GM19238 (cell line): ENCODE data around the gene SLC7A11.

Experiments used
- DNase-seq: peaks from one replicate; pipeline ENCODE4 v3.0.0; 2011; ENCODE audit warnings: low spot score; ENCODE audit not compliant: insufficient read length

SLC7A11 gene

GRCh38 chr4:138164208-138164607 lies 77.9 kb downstream of the SLC7A11 start:
- no peak for DNase-seq

- DNase-seq: no peak
Observed at GRCh38 chr4:138163171-138163570, 79.0 kb downstream of the SLC7A11 start.

- no peak for DNase-seq
Observed at GRCh38 chr4:138162259-138162658, 79.9 kb downstream of the SLC7A11 start.

GRCh38 chr4:138161351-138161750 lies 80.8 kb downstream of the SLC7A11 start:
- no peak for DNase-seq

- no peak for DNase-seq
Observed at GRCh38 chr4:138158746-138159297, 83.3 kb downstream of the SLC7A11 start.

- DNase-seq: no peak
Observed at GRCh38 chr4:138140879-138141278, 101.3 kb downstream of the SLC7A11 start.

GRCh38 chr4:138138774-138139173 lies 103.4 kb downstream of the SLC7A11 start:
- DNase-seq: no peak

GRCh38 chr4:138135610-138136009 lies 106.5 kb downstream of the SLC7A11 start:
- DNase-seq: no peak

GRCh38 chr4:138118270-138118669 lies 123.9 kb downstream of the SLC7A11 start:
- no peak for DNase-seq

- DNase-seq: no peak
Observed at GRCh38 chr4:138115053-138115452, 127.1 kb downstream of the SLC7A11 start.

GRCh38 chr4:138114434-138114833 lies 127.7 kb downstream of the SLC7A11 start:
- peak; percentile 4 for DNase-seq
